DMS53 treated with DMSO at 0.1 percent for 48 hours (cell line): ENCODE results near the gene MMEL1.
"Not testable (repeated sequence)": the region's sequence is repeated elsewhere in the genome, so short reads cannot be mapped to it uniquely, and the experiment has no call there.

Experiments
- DNase-seq: peaks from one replicate; lab custom pipeline; 2025; ENCODE audit not compliant: unreplicated experiment; lab: John Stamatoyannopoulos, UW

MMEL1 gene

DNA sequence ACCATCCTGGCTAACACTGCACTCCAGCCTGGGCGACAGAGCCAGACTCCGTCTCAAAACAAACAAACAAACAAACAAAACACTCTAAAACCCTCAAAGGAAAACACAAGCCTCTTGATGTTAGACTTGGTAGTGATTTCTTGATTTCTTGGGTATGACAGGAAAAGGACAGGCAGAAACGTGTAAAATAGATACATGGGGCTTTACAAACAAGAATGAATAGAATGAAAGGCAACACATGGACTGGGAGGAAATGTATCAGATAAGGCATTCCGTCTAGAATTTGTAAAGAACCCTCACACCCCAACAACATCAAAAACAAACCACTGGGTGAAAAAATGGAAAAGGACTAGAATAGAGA, 54.1 kb downstream of the MMEL1 start:
- no peak for DNase-seq

DNA sequence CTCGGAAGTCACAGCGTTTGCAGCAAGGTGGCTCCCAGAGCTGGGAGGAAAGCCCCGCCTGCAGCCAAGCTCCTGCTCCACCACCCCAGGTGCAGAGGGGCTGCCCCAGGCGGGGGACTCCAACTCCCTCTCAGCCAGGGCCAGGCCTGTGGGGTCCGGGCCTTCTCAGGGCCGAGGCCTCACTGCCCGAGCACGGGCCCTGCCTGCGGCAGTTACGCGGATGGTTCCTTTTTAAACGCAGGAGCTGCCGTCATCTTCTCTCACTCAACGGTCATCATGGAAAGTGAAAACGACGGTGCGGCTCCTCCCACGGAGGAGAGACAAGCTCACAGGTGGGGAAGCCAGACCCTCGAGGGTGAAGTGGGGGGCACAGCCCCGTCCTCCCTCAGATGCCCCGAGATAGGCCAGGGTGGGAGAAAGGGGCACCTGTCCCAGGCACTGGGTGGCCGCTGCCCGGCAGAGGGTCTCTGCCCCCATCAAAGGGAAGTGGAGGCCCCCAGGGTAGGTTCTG, 55.2 kb downstream of the MMEL1 start:
- DNase-seq, result not testable (repeated sequence)

DNA sequence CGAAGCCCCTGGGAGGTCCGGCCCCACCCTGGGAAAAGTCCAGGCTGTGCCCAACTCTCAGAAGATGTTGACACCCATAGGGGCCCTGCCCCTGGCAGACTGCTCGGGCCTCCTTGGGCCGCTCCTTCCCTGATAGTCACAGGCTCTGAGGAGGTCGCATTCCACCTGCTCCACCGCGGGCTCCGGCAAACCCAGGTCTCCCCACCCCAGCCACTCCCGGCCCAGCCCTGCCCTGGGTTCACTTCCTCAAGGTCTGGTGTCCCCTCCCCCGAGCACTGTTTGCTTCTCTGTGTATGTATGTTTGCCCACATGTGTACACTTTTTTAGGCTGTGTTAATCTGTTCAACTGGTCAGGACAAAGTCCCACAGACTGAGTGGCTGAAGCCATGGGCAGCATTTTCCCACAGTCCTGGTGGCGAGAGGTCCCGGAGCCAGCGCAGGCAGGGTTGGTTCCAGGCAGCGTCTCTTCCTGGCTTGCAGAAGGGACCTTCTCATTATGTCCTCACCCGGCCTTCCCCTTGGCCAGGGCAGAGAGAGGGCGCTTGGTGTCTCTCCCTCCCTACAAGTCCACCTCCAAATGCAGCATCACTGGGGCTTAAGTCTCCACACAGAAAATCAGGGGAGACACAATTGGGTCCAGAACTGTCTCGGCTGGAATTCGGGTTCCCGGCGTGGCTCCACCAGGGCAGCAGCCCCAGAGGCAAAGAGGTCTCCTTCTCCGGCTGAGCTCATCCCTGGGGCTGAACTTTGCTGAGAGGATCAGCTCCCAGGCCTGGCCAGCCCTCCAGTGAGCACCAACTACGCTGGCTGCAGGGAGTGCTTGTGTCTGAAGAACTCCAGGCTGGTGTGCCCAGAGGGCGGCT, 56.8 kb downstream of the MMEL1 start:
- no peak for DNase-seq

DNA sequence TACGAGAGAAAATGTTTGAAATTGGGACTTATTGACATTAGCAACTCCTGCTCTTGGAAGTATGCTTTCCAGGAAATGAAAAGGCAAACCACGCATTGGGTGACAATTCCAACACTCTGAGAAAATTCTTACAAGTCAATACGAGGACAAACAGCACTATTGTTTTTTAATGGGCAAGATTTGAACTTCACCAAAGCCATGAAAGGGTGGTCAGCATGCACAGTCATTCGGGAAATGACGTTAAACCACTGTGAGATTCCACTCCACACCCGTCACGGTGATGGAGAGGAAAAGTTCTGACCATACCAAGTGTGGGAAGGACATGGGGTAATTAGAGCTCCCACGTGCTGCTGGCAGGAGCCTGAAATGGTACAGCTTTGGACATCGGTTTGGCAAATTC, 58.5 kb downstream of the MMEL1 start:
- DNase-seq, result no peak

DNA sequence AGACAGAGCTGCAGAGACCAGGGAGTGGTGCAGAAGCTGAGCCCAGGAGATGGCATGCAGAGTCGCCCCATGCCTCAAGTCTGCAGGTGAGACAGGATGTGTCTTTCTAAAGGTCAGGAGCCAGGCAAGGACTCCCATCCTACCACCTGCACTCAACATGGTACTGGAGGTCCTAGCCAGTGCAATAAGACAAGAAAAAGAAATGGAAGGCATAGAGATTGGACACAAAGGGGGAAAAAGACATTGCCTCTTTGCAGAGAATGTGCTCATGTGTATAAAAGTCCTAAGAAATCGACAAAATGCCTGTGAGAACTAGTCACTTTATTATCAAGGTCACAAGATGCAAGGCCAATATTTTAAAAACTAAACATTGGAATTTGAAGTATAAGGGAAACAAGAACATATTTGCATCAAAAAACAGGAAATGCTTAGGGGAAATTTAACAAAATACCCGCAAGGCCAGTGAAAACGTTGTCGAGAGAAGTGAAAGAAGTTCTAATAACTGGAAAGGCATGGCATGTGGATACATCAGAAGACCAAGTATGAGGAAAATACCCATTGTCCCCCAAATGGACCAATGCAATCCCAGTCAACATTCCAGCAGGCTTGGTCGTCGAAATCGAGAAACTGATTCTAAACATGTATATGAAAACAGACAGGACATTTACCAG, 59.4 kb downstream of the MMEL1 start:
- no peak for DNase-seq

DNA sequence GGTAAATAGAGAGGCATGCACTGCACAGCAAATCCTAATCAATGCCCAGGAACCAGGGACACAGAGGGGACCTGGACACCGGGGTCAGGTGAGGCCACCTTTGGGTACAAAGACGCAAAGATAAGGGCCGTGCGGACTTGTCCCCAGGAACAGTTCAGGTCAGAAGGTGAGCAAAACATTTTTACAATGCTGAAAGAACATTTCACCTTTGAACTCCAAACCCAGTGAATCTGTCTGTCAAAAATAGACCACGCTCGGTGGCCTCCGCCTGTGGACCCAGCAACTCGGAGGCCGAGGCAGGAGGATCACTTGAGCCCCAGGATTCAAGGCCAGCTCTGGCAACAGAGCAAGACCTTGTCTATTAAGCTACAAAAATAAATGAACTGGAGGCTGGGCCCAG, 61.5 kb downstream of the MMEL1 start:
- no peak for DNase-seq

DNA sequence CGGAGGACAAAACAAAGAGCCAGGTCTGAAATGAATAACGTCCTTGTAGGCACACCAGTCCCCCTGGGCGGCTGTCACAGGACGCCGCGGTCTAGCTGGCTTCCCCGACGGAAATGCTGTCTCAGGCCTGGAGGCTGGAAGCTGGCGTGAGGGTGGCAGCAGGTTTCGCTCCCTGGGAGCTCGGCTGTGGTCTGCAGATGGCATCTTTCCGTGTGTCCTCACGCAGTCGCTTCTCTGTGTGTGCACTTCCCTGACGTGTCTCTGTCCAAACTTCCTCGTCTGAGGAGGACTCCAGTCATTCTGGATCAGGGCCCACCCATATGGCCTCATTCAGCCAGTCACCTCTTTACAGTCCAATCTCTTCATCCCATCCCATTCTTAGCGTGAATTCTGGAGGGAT, 62.5 kb downstream of the MMEL1 start:
- no peak for DNase-seq

DNA sequence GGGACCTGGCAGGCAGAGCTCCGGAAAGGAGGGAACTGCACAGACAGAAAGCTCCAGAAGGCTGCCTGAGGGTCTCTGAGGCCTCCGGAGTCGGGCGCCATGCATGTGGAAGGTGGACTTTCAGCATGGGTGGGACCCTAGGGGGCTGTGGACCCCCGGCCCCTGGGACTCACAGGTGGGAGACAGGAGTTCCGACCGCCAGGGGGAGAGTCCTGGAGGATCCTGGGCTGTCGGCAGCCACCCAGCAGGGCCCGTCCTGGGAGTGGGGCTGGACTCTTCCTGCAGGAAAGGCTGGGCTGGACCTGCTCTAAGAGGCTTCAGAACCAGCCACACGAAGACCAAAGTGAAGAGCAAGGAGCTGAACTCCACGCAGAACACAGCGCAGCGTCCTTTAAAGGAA, 63.1 kb downstream of the MMEL1 start:
- DNase-seq, result not testable (repeated sequence)

DNA sequence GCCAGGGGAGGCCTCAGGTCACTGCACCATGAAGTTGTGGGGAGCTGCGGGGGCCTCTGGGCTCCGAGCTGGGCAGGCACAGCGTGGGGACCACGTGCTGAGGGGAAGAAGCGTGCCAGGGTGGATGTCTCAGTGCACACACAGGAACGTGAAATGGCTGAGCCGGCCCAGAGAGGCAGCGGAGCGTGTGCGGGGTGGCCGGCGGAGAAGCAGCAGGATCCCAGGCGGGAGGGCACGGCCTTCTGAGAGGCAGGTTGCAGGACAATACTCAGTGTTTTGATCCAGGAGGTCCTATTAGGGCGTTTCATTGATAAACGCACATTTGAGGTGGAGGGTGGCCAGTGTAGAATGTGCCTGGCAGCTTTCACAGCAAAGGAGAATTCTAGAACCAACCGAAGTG, 63.8 kb downstream of the MMEL1 start:
- DNase-seq, result no peak

DNA sequence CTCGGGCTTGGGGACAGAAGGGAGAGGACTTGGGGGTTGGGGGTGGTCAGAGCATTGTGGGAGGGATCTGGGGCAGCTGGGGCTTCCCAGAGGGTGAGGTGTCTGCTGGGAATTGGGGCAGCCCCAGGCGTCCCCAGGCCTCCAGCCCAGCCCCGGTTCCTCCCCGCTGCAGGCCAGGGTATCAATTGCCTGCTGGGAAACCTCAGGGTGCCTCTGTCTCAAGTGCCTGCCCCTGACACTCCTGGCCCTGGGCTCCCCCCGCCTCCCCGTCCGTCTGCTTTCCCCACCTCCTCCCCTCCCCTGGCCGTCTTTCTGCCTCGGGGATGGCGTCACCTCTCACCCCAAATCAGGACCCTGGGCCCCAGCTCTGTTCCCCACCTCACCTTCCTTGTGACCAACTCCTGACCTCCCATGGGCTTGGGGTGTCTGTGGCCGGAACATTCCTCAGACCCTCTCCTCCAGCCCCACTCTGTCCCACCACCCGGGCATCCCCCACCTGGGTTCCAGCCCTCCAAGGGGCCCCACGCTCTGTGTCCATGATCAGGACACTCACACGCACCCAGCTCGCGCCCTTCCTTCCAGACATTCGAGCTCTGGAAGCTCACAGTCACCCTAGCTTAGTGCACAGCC, 64.5 kb downstream of the MMEL1 start:
- not testable (repeated sequence) for DNase-seq

DNA sequence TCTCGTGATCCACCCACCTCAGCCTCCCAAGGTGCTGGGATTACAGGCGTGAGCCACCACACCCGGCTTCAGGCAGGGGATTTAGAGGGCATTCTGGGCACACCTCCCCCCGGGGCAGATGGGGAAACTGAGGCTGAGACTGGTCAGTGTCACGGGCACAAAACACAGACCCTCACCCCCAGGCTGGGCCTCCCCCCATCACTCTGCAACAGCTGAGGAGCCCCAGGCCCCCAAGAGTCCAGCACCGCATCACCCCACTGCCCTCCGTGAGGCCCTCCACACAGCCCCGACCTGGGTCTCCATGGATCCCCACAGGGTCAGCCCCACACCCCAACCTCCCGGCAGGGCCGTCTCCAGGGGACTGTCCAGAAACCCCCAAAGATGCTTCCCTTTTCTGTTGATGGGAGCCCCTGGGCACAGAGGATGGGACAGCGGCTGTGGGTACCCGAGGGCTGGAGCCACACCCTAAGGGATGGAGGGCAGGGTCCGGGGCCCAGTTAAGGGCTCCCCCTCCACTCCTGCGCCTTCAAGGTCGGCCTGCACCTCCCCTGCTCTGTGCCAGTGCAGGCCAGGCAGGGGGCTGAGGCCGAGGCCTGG, 65.6 kb downstream of the MMEL1 start:
- no peak for DNase-seq

DNA sequence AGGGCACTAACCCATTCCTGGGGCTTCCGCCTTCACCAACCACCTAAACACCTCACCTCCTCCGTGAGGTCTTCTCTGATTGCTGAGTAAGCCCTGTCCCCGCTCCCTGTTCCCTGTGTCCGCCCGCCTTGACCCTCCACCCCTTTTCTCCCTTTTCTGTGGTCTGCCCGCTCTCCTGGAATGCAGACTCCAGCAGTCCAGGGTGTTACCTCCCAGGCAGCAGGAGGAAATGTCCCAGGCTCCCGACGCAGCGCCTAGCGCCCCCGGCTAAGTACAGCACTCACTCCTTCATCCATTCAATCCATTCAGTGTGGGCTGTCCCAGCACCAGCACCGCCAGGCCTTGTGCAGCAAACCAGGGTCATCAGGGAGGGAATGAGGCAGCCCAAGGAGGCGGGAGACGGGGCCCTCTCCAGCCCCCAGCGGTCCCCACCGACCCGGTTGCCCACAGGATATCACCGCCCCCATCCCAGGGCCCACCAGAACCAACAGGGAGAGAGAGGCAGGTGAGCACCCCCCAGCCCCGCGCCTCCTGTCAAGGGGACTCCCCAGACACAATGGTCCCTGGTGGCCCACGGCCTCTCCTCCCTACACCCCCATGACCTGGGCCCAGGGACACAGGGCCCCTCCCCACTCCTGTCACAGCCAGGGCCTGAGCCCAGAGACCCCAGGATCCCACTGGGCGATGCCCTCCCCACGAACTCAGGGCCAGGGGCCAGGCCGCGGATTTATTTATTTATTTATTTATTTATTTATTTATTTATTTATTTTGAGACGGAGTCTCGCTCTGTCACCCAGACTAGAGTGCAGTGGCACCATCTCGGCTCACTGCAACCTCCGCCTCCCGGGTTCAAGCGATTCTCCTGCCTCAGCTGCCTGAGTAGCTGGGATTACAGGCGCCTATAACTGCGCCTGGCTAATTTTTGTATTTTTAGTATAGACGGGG, 66.4 kb downstream of the MMEL1 start:
- no peak for DNase-seq

DNA sequence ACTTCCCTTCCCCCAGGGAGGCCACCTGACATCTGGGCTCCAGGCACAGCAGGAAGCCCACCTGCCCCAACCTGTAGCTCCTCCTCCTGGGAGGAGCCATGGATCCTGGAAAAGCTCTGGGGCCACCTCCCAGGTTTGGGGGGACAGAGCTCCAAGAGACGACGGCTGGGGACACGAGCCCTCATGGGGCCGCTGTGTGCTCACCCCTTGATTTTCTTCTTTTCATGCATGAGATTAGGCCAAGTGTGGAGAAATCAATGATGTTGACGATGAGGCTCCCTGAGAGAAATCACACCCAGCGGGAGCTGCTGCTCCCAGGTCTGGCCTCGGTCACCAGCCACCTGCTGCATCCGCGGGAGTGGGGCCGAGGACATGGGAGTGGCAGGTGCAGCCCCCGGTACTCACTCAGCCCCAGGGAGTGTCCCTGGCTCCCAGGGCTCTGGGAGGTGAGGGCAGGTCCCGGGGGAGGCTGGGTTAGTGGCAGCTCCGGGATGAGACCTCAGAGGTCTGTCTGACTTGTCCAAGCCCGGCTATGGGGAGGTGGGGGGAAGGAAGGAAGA, 67.9 kb downstream of the MMEL1 start:
- DNase-seq, result no peak

DNA sequence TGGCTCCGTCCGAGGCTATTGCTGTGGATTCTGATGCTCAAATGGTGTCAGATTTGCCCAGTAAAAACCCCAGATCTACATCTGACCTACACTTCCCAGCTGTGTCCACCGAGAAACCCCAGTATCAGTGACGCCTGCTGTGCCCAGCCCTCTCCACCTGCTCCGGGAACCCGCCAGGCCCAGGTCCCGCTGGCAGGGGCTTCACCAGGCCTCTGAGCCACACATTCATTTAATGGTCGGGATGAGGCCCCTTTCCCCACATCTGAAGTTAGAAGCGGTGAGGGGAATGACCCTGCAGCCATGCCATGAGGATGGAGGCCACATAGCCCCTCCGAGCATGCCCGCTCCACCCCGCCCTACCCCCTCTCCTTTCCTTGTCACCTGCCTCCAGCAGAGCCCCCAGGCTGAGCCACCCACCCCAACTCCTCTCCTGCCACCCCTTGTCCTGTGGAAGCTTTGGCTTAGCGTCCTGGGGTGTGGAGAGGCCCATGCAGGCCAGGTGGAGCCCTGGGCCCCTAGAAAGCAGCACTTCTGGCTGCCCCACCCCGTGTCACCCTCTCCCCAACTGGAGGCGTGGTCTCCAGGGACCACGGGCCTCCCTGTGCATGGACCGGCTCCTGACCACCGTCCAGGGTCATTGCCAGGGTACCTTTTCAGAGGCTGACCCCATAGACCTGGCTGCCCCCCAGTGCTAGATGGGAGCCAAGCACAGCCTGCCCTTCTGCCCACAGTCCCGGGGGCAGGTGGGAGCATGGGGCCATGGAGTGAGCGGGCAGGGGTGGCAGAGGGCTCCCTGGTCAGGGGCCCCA, 68.6 kb downstream of the MMEL1 start:
- no peak for DNase-seq

DNA sequence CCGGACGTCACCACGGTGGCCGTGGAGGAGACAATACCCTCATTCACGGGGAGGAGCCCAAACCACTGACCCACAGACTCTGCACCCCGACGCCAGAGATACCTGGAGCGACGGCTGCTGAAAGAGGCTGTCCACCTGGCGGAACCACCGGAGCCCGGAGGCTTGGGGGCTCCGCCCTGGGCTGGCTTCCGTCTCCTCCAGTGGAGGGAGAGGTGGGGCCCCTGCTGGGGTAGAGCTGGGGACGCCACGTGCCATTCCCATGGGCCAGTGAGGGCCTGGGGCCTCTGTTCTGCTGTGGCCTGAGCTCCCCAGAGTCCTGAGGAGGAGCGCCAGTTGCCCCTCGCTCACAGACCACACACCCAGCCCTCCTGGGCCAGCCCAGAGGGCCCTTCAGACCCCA, 69.6 kb downstream of the MMEL1 start:
- DNase-seq, result no peak

DNA sequence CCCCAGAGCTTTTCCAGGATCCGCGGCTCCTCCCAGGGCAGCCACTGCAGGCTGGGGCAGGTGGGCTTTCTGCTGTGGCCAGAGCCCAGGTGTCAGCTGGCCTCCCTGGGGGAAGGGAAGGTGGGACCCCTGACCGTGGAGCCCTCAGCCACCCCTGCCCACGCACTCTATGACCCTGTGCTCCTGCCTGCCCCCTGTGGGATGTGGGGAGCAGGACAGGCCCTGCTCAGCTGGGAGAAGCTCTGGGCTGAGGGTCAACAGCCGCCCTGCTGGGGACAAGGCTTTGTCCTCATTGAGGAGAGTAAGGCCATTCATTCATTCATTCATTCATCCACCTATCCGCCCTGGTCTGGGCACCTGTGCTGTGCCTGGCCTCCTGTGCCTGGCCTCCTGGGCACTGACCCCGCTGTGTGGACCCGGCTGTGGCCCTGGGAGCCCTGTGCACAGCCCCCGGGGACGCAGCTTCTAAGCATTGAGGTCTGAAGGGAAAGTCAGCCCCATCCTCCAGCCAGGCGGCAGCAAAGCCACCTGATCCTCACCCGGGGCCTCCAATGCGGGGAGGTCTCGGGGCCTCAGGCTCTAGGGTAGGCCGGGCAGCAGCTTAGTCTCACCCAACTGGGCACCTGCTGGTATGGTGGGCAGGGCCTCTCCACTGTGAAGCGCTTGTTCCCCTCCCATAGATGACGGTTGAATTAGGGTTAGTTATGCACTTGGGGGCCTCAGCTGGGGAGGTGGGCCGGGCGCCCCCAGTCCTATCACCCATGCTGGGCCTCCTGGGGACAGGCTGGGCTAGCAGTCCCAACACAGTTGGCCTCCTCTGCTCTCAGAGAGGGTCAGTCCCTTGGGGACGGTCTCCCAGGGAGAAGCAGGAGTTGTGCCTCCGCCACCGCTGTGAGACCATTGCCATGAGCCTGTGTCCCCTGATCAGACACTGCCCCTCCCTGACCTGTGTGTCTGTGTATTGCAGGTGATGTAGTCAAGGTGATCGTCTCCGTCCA, 70.6 kb downstream of the MMEL1 start:
- no peak for DNase-seq

DNA sequence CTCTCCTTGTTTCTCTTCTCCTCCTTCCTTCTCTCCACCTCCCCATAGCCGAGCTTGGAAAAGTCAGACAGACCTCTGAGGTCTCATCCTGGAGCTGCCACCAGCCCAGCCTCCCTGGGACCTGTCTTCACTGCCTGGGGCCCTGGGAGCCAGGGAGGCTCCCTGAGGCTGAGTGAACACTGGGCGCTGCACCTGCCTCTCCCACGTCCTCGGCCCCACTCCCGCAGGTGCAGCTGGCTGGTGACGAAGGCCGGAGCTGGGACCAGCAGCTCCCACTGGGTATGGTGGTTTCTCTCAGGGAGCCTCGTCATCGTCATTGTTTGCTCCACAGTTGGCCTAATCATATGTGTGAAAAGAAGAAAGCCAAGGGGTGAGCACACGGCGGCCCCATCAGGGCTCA, 71.4 kb downstream of the MMEL1 start:
- DNase-seq, result no peak
